PC-3 (cell line): ENCODE measurements around the gene CAPG.

ENCODE experiments used
- EZH2 ChIP-seq: fragments of 300-600 bp; sonication (generic); IDR thresholded peaks from one replicate; pipeline ENCODE4 v1.6.1; 2017; ENCODE audit warnings: antibody characterized with exemption, mild to moderate bottlenecking, low read length; ENCODE audit not compliant: unreplicated experiment
- EZH2phosphoT487 ChIP-seq: fragments of 300-600 bp; sonication (generic); IDR thresholded peaks from 2 replicates; pipeline ENCODE4 v1.6.1; 2018; ENCODE audit warnings: mild to moderate bottlenecking, antibody characterized with exemption, low read length, borderline replicate concordance
- TF ChIP-seq, protein P1 (sequence below): fragments of 300-600 bp; sonication (generic); conservative IDR thresholded peaks from 2 replicates; pipeline ENCODE4 v1.5.1; 2017; ENCODE audit warnings: antibody characterized with exemption, low read depth, mild to moderate bottlenecking, low read length

DNA sequence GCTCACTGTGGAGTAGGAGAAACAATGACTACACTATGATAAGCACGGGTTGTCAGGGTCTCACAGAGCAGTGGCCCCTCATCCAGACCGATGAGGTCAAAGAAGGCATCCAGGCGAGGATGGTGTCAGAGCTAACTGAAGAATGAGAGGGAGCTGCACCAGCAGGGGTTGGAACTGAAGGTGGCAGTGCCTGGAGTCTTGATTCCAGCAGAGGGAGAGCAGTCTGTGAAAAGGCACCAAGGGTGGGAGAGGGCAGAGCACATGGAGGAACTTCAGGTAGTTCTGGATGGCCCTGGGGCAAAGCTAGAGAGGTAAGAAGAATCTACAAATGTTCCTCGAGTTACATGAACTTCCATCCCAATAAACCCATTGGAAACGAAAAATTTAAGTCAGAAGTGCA is 43.0 kb downstream of the CAPG start:
- TF ChIP-seq EZH2 = no peak
- TF ChIP-seq, protein P1, sequence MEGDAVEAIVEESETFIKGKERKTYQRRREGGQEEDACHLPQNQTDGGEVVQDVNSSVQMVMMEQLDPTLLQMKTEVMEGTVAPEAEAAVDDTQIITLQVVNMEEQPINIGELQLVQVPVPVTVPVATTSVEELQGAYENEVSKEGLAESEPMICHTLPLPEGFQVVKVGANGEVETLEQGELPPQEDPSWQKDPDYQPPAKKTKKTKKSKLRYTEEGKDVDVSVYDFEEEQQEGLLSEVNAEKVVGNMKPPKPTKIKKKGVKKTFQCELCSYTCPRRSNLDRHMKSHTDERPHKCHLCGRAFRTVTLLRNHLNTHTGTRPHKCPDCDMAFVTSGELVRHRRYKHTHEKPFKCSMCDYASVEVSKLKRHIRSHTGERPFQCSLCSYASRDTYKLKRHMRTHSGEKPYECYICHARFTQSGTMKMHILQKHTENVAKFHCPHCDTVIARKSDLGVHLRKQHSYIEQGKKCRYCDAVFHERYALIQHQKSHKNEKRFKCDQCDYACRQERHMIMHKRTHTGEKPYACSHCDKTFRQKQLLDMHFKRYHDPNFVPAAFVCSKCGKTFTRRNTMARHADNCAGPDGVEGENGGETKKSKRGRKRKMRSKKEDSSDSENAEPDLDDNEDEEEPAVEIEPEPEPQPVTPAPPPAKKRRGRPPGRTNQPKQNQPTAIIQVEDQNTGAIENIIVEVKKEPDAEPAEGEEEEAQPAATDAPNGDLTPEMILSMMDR = no peak
- TF ChIP-seq EZH2phosphoT487 = no peak
